ENCODE measurements around the gene OGG1. TPM values are rescaled to one million over a fixed set of nuclear protein-coding genes. Genes with fewer than 3 reads are reported as not detected.

The OGG1 gene
- total RNA-seq, 1 donor = 25.7 TPM

DNA sequence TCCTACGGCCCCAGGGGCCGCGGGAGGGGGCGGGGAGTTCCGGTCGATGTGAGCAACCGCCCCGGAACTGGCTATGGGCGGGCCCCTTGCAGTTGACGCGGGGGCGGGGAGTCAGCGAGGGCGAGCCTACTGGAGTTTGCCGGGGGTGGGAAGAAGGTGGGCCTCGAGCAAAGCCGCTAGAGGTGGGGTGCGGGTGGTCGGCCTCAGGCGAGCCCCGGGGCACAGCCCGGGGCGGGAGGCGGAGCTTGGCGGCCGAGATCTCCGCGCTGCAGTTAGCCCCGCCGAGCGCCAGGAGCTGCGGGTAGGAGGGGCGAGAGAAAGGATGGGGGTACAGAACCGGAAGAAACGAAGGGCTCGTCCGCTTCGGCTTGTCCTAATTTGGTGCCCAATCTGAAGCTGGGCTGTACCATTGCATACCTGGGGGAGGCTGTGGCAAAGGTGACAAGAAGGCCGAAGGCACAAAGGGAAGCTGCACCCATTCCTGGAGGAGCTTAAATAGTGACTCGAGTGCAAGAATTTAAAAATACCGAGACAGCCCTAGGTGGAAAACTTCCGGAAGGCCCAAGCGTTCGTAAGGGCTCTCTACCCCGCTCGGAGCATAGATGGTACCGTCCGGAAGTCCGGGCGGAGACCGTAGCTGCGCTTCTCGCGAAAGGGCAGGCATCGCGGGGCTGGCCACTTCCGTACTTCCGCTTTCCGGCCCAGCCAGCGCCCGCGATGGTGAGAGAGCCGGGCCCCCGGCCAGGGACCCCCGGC, 42.8 kb downstream of the OGG1 start, which contains the start of the genes ARPC4 and TADA3:
Gene ARPC4, plus strand, starts transcription at position 678 of the 756 bp plus-strand sequence. Its CDS starts 40 bp downstream, at position 718.
Gene TADA3, minus strand, starts transcription at position 69 of the 756 bp plus-strand sequence. CDS start 1,007 bp downstream, outside the sequence.
- Histone ChIP-seq H3K4me1 (ENCODE audit: insufficient read depth, low read length) (peaks cover 12% of the 10 kb centered on the region), H3K27ac (ENCODE audit: low read depth, low read length) (peak within 1 kb of the TSS; percentile 93), H3K27me3 (ENCODE audit: insufficient read depth, low read length) (no peaks in the 10 kb centered on the region), H3K9me3 (ENCODE audit: low read depth, low read length) (no peaks in the 10 kb centered on the region), H2AFZ (ENCODE audit: low read length) (peak within 1 kb of the TSS; percentile 78), H4K20me1 (ENCODE audit: insufficient read depth, low read length) (peaks cover 20% of the 10 kb centered on the region), H3K36me3 (ENCODE audit: insufficient read depth, low read length) (peaks cover 30% of the 10 kb centered on the region), H3K4me3 (ENCODE audit: insufficient read depth, low read length) (peak within 1 kb of the TSS; percentile 91), H3K79me2 (ENCODE audit: insufficient read depth, low read length) (peaks cover 57% of the 10 kb centered on the region), H3K4me2 (ENCODE audit: insufficient read depth, low read length) (peak within 1 kb of the TSS; percentile 99)
- TF ChIP-seq CTCF (IDR thresholded peaks at IDR 0.05; ENCODE audit: extremely low read depth, low read depth, low read length) = no peak
- peak; percentile 98 for DNase-seq (ENCODE audit: insufficient read length, low spot score, missing footprints)

GRCh38 chr3:9793161-9793781, 43.5 kb downstream of the OGG1 start:
- DNase-seq (ENCODE audit: insufficient read length, low spot score, missing footprints) = peak; percentile 89
- TF ChIP-seq CTCF (IDR thresholded peaks at IDR 0.05; ENCODE audit: extremely low read depth, low read depth, low read length) = no peak

GRCh38 chr3:9794400-9794799, 44.6 kb downstream of the OGG1 start:
- no peak overlapping the region for H2AFZ ChIP-seq (ENCODE audit: low read length)
- H3K27me3 ChIP-seq (ENCODE audit: insufficient read depth, low read length) = no peaks in the 10 kb centered on the region
- no peak for DNase-seq (ENCODE audit: insufficient read length, low spot score, missing footprints)
- H4K20me1 ChIP-seq (ENCODE audit: insufficient read depth, low read length) = peaks cover 31% of the 10 kb centered on the region
- peaks cover 12% of the 10 kb centered on the region for H3K4me1 ChIP-seq (ENCODE audit: insufficient read depth, low read length)
- no peak overlapping the region for H3K4me2 ChIP-seq (ENCODE audit: insufficient read depth, low read length)
- H3K79me2 ChIP-seq (ENCODE audit: insufficient read depth, low read length) = peaks cover 69% of the 10 kb centered on the region
- no peaks in the 10 kb centered on the region for H3K9me3 ChIP-seq (ENCODE audit: low read depth, low read length)
- peaks cover 41% of the 10 kb centered on the region for H3K36me3 ChIP-seq (ENCODE audit: insufficient read depth, low read length)
- H3K27ac ChIP-seq (ENCODE audit: low read depth, low read length) = no peak overlapping the region
- TF ChIP-seq CTCF (IDR thresholded peaks at IDR 0.05; ENCODE audit: extremely low read depth, low read depth, low read length) = no peak
- H3K4me3 ChIP-seq (ENCODE audit: insufficient read depth, low read length) = no peak overlapping the region

More at GRCh38 chr3:9793161-9793781, 43.5 kb downstream of the OGG1 start:
- Histone ChIP-seq H3K9me3 (ENCODE audit: low read depth, low read length) (no peaks in the 10 kb centered on the region), H3K4me1 (ENCODE audit: insufficient read depth, low read length) (peaks cover 12% of the 10 kb centered on the region), H2AFZ (ENCODE audit: low read length) (peak overlapping the region; percentile 78), H3K79me2 (ENCODE audit: insufficient read depth, low read length) (peaks cover 63% of the 10 kb centered on the region), H3K27ac (ENCODE audit: low read depth, low read length) (peak overlapping the region; percentile 93), H3K4me3 (ENCODE audit: insufficient read depth, low read length) (peak overlapping the region; percentile 91), H4K20me1 (ENCODE audit: insufficient read depth, low read length) (peaks cover 26% of the 10 kb centered on the region), H3K4me2 (ENCODE audit: insufficient read depth, low read length) (peak overlapping the region; percentile 99), H3K27me3 (ENCODE audit: insufficient read depth, low read length) (no peaks in the 10 kb centered on the region), H3K36me3 (ENCODE audit: insufficient read depth, low read length) (peaks cover 34% of the 10 kb centered on the region)

DNA sequence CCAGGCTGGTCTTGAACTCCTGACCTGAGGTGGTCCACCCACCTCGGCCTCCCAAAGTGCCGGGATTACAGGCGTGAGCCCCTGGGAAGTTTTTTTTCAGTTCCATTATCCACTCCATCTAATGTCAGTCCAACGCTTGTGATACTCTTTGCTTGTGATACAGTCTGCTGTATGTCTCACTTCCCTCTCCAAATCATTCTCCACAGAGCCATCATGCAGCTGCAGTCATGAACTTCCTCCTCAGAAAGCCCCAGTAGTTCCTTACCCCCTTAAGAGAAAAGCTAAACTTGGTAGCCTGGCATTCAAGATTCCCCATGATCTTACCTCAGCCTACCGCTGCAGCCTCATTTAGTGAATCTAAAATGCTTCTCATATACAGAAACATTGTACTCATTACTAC, 45.5 kb downstream of the OGG1 start:
- Histone ChIP-seq H3K27ac (ENCODE audit: low read depth, low read length) (no peak overlapping the region), H3K9me3 (ENCODE audit: low read depth, low read length) (no peaks in the 10 kb centered on the region), H4K20me1 (ENCODE audit: insufficient read depth, low read length) (peaks cover 31% of the 10 kb centered on the region), H3K36me3 (ENCODE audit: insufficient read depth, low read length) (peaks cover 41% of the 10 kb centered on the region), H3K4me3 (ENCODE audit: insufficient read depth, low read length) (no peak overlapping the region), H2AFZ (ENCODE audit: low read length) (no peak overlapping the region), H3K4me1 (ENCODE audit: insufficient read depth, low read length) (peaks cover 12% of the 10 kb centered on the region), H3K27me3 (ENCODE audit: insufficient read depth, low read length) (no peaks in the 10 kb centered on the region), H3K4me2 (ENCODE audit: insufficient read depth, low read length) (no peak overlapping the region), H3K79me2 (ENCODE audit: insufficient read depth, low read length) (peaks cover 76% of the 10 kb centered on the region)
- peak; percentile 8 for DNase-seq (ENCODE audit: insufficient read length, low spot score, missing footprints)
- no peak for TF ChIP-seq CTCF (IDR thresholded peaks at IDR 0.05; ENCODE audit: extremely low read depth, low read depth, low read length)
